Astrocyte of the spinal cord (primary cell): ENCODE results near the gene CEP170.

ENCODE experiments used
- DNase-seq: peaks from one replicate; pipeline ENCODE4 v3.0.0; 2011; ENCODE audit warnings: low read depth, low spot score
- H3K4me3 ChIP-seq: 2 replicates; pipeline ENCODE4 v1.5.1; 2011; ENCODE audit warnings: low read depth, mild to moderate bottlenecking, low read length, moderate library complexity
- CTCF ChIP-seq: IDR thresholded peaks from 2 replicates; pipeline ENCODE4 v1.5.1; 2012; ENCODE audit warnings: low read depth, mild to moderate bottlenecking, low read length, inconsistent platforms
- in situ Hi-C: cut with HindIII; loops from 2 replicates; pipeline ENCODE4 v1.10.0; 2017; ENCODE audit warnings: low sequenced_read_pairs

The CEP170 gene

GRCh38 chr1:243291292-243291691 is 36.2 kb upstream of the CEP170 start:
- in situ Hi-C loops = no loop called here
- TF ChIP-seq CTCF = no peak

GRCh38 chr1:243288062-243288461 is 33.0 kb upstream of the CEP170 start:
- TF ChIP-seq CTCF = no peak
- no peak overlapping the region for H3K4me3 ChIP-seq
- in situ Hi-C loops = no loop called here
- no peak for DNase-seq

More at GRCh38 chr1:243291292-243291691, 36.2 kb upstream of the CEP170 start:
- no peak for DNase-seq
- H3K4me3 ChIP-seq = no peak overlapping the region

- peak; percentile 84 for DNase-seq
- no peak for TF ChIP-seq CTCF
- no peak overlapping the region for H3K4me3 ChIP-seq
- in situ Hi-C loops = no loop called here
These were observed 32.6 kb upstream of the CEP170 start for GRCh38 chr1:243287652-243288051.

GRCh38 chr1:243287123-243287460 is 32.0 kb upstream of the CEP170 start:
- no peak overlapping the region for H3K4me3 ChIP-seq
- no peak for TF ChIP-seq CTCF
- in situ Hi-C loops = no loop called here
- DNase-seq = peak; percentile 58

GRCh38 chr1:243286409-243287122 is 31.5 kb upstream of the CEP170 start:
- no peak for TF ChIP-seq CTCF
- peak; percentile 72 for DNase-seq
- H3K4me3 ChIP-seq = no peak overlapping the region
- in situ Hi-C loops = no loop called here

- in situ Hi-C loops = no loop called here
- TF ChIP-seq CTCF = no peak
These were observed 26.6 kb upstream of the CEP170 start for GRCh38 chr1:243281672-243282071.

More at GRCh38 chr1:243281672-243282071, 26.6 kb upstream of the CEP170 start:
- DNase-seq = no peak
- H3K4me3 ChIP-seq = no peak overlapping the region
